ENCODE results near the gene MATN4. TPM values are rescaled to one million over a fixed set of nuclear protein-coding genes. Genes with fewer than 3 reads are reported as not detected.

MATN4 gene
- total RNA-seq, 1 donor from 2014 or later, result 2.0 TPM

DNA sequence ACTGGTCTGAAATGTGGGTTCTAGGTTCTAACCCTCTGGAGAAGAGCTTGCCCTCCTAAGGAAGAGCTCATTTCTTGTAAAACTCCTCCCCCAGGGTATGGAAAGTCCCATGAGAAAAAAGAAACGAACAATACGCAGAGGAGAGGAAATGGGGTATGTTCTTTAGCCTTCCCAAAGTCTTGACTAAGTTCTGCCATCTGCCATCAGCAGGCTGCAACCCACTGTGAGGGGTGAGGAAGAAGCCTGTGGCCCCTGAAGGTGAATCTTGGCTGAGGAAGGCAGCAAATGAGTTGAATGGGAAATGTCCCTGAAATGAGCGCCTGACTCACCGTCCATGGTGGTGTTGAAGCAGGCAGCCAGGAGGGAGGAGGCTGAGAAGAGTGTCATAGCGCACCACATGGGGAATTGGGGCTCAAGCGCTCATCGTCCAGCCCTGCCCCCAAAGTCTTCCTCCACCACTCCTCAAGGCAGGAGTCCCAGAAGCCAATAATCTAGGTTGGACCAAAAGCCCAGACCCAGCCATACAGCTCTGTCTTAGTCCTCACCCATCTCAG lies 10.4 kb upstream of the MATN4 start:
- intact Hi-C loops (cut with micrococcal nuclease), result loop anchor here (1.0 to 2.0 kb wide), 2 partner anchors 36 to 453 kb away; no protein-coding TSS in a partner anchor
- DNase-seq (ENCODE audit: low spot score), result no peak

DNA sequence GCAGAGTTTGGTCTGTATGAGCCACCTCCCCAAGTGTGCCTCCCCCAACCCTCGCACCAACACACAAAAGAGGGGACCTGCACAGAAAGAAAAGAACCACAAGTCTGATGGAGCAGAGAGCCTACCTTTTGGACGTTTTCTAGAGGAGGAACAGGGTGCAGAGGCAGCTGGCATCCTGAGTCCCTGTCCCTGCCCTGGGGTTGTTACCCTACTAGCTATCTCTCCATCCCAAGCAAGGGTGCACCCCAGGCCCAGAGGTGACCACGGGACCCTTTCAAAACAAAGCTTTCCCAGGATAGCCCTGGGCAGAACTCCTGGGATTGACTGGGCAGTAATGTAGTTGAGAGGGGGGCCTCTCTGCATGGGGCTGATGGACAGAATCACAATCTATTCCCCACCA lies 9.7 kb upstream of the MATN4 start:
- no peaks in the 10 kb centered on the region for H3K9me3 Mint-ChIP-seq
- intact Hi-C loops (cut with micrococcal nuclease), result loop anchor here (1.0 to 2.0 kb wide), 2 partner anchors 37 to 453 kb away; no protein-coding TSS in a partner anchor
- H3K27me3 Mint-ChIP-seq (ENCODE audit: insufficient read depth), result peaks cover 3% of the 10 kb centered on the region
- no peak for DNase-seq (ENCODE audit: low spot score)
- H3K4me3 Mint-ChIP-seq, result peak overlapping the region; percentile 57
- peak overlapping the region; percentile 93 for H3K27ac Mint-ChIP-seq
- peaks cover 54% of the 10 kb centered on the region for H3K4me1 Mint-ChIP-seq (ENCODE audit: low read depth)
- H3K36me3 Mint-ChIP-seq (ENCODE audit: low read depth), result peaks cover 3% of the 10 kb centered on the region

More for the DNA sequence above, 10.4 kb upstream of the MATN4 start:
- Mint-ChIP-seq H3K4me1 (ENCODE audit: low read depth) (peaks cover 61% of the 10 kb centered on the region), H3K4me3 (peak overlapping the region; percentile 57), H3K36me3 (ENCODE audit: low read depth) (peaks cover 3% of the 10 kb centered on the region), H3K9me3 (no peaks in the 10 kb centered on the region), H3K27ac (peak overlapping the region; percentile 93), H3K27me3 (ENCODE audit: insufficient read depth) (peaks cover 3% of the 10 kb centered on the region)

DNA sequence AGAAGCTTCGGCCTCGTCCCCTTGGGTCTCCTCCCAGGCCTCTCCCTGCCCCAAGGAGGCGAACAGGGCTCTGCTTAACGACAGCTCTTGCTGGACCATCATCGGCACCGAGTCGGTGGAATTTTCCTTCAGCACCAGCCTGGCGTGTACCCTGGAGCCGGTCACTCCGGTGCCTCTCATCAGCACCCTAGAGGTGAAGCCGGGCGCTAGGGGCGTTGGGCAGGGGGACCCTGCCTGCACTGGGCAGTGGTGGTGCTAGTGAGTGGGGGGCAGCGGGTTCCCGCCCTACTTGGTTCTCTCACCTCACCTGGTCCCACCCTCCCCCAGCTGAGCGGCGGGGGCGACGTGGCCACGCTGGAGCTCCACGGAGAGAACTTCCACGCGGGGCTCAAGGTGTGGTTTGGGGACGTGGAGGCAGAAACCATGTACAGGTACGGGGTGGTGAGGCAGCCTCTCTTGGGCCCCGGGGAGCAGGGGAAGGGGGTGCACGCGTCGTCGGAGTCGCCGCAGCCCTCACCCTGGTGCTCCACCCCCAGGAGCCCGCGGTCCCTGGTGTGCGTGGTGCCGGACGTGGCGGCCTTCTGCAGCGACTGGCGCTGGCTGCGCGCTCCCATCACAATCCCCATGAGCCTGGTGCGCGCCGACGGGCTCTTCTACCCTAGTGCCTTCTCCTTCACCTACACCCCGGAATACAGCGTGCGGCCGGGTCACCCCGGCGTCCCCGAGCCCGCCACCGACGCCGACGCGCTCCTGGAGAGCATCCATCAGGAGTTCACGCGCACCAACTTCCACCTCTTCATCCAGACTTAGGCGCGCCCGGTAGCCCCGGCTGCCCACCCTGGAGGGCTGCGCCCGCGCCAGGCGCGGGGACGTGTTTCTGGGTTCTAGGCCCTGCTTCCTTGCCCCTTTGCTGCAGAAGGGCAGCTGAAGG lies 8.3 kb upstream of the MATN4 start:
- H3K27me3 Mint-ChIP-seq (ENCODE audit: insufficient read depth), result peaks cover 3% of the 10 kb centered on the region
- H3K9me3 Mint-ChIP-seq, result no peaks in the 10 kb centered on the region
- peaks cover 3% of the 10 kb centered on the region for H3K36me3 Mint-ChIP-seq (ENCODE audit: low read depth)
- DNase-seq (ENCODE audit: low spot score), result no peak
- intact Hi-C loops (cut with micrococcal nuclease), result no loop called here
- H3K4me3 Mint-ChIP-seq, result peak overlapping the region; percentile 57
- peaks cover 54% of the 10 kb centered on the region for H3K4me1 Mint-ChIP-seq (ENCODE audit: low read depth)
- no peak overlapping the region for H3K27ac Mint-ChIP-seq

DNA sequence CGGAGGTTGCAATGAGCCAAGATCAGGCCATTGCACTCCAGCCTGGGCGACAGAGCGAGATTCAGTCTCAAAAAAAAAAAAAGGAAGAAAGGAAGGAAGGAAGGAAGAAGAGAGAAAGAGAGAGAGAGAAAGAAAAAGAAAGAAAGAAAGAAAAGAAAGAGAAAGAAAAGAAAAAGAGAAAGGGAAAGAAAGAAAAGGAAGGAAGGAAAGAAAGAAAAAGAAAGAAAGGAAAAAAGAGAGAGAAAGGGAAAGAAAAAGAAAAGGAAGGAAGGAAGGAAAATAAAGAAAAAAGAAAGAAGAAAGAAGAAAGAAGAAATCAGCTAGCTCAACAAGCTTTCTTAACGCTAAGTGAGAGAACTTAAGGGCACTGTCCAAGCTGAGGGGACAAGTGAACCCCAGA lies 7.6 kb upstream of the MATN4 start:
- H3K27me3 Mint-ChIP-seq (ENCODE audit: insufficient read depth), result peaks cover 3% of the 10 kb centered on the region
- H3K4me3 Mint-ChIP-seq, result peak overlapping the region; percentile 37
- H3K4me1 Mint-ChIP-seq (ENCODE audit: low read depth), result peaks cover 52% of the 10 kb centered on the region
- DNase-seq (ENCODE audit: low spot score), result no peak
- no peaks in the 10 kb centered on the region for H3K9me3 Mint-ChIP-seq
- no peak overlapping the region for H3K27ac Mint-ChIP-seq
- intact Hi-C loops (cut with micrococcal nuclease), result no loop called here
- H3K36me3 Mint-ChIP-seq (ENCODE audit: low read depth), result peaks cover 9% of the 10 kb centered on the region

DNA sequence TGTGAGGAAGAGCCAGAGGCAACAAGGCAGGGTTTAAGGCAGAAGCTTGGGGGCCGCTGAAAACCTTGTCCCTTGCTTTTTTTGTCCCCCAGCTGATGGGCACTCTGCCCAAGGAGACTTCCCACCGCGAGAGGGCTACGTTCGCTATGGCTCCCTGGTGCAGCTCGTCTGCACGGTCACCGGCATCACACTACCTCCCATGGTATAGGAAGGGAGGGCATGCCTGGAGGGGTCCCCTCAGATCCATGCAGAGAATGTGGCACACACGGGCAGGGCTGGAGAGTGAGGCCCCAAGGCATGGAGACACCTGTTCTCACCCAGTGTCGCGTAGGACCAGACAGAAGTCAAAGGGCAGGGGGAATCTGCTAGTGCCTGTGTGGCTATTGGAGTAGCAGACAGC lies 5.8 kb upstream of the MATN4 start:
- intact Hi-C loops (cut with micrococcal nuclease), result no loop called here
- DNase-seq (ENCODE audit: low spot score), result no peak
- Mint-ChIP-seq H3K36me3 (ENCODE audit: low read depth) (peaks cover 11% of the 10 kb centered on the region), H3K27me3 (ENCODE audit: insufficient read depth) (peaks cover 3% of the 10 kb centered on the region), H3K9me3 (no peaks in the 10 kb centered on the region), H3K4me1 (ENCODE audit: low read depth) (peaks cover 42% of the 10 kb centered on the region), H3K4me3 (no peak overlapping the region), H3K27ac (no peak overlapping the region)

DNA sequence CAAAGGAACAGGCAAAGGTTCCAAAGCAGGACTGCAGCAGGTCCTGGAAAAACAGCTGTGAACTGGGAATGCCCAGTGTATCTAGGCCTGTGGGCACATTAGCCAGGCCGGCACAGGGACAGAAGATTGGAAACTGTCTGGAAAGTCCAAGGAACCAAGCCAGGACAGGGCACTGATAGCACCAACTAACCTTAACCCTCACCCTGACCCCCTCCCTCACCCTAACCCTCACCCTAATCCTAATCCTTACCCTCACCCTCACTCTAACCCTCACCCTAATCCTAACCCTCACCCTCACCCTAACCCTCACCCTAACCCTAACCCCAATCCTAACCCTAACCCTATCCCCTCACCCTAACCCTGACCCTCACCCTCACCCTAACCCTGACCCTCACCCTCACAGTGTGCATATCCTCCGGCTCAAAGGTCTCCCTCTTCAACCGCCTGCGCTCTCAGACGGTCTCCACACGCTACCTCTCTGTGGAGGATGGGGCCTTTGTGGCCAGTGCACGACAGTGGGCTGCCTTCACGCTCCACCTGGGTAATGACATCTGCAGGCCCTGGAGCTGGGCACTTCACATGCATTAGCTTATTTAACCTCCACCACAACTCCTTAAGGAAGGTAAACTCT lies 5.1 kb upstream of the MATN4 start:
- intact Hi-C loops (cut with micrococcal nuclease), result no loop called here
- Mint-ChIP-seq H3K27ac (no peak overlapping the region), H3K27me3 (ENCODE audit: insufficient read depth) (peaks cover 3% of the 10 kb centered on the region), H3K9me3 (no peaks in the 10 kb centered on the region), H3K4me3 (no peak overlapping the region), H3K4me1 (ENCODE audit: low read depth) (peaks cover 34% of the 10 kb centered on the region), H3K36me3 (ENCODE audit: low read depth) (peaks cover 11% of the 10 kb centered on the region)
- no peak for DNase-seq (ENCODE audit: low spot score)

DNA sequence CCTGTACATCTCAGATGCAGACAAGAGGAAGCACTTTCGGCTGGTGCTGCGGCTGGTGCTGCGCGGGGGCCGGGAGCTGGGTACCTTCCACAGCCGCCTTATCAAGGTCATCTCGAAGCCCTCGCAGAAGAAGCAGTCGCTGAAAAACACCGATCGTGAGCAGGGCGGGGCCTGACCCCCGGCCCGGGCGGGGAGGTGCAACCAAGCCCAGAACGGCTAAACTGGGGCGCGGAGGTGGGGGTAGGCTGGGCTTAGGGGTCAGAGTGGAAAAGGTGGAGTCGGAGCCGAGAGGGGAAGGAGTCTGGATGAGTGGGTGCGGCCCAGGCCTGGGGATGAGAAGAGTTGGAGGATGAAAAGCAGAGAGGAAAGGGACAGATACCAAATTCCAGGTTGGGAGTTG lies 4.1 kb upstream of the MATN4 start:
- no peak for DNase-seq (ENCODE audit: low spot score)
- Mint-ChIP-seq H3K4me3 (no peak overlapping the region), H3K27me3 (ENCODE audit: insufficient read depth) (peaks cover 3% of the 10 kb centered on the region), H3K27ac (no peak overlapping the region), H3K9me3 (no peaks in the 10 kb centered on the region), H3K36me3 (ENCODE audit: low read depth) (peaks cover 11% of the 10 kb centered on the region), H3K4me1 (ENCODE audit: low read depth) (peaks cover 30% of the 10 kb centered on the region)
- intact Hi-C loops (cut with micrococcal nuclease), result no loop called here

DNA sequence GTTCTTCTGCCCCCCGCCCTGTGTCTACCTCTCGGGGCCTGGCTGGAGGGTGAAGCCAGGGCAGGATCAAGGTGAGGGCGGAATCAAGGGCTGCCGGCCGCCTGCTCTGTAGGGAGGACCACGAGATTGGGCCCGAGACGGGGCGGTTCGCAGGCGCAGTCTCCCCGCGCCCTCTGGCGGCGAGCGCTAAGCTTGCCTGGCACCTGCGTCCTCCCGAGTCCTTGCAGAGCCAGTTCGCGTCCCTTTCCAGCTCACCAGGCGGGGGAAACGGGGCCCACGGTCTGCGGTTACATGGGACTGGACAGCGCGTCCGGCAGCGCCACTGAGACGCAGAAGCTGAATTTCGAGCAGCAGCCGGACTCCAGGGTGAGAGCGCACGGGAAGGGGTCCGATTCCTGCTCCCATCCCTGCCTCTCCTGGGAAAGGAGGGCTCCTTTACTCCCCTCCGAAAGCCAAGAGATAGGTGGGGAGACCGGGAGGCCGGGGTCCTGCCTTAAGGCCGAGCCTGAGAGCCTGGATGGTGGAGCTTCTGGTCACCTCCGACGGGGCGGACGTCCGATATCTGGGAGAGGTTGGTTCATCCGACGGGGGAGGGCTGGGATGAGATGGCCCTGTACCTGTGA lies 3.6 kb upstream of the MATN4 start:
- peaks cover 27% of the 10 kb centered on the region for H3K4me1 Mint-ChIP-seq (ENCODE audit: low read depth)
- H3K36me3 Mint-ChIP-seq (ENCODE audit: low read depth), result peaks cover 8% of the 10 kb centered on the region
- H3K9me3 Mint-ChIP-seq, result no peaks in the 10 kb centered on the region
- peak; percentile 63 for DNase-seq (ENCODE audit: low spot score)
- peaks cover 5% of the 10 kb centered on the region for H3K27me3 Mint-ChIP-seq (ENCODE audit: insufficient read depth)
- H3K27ac Mint-ChIP-seq, result no peak overlapping the region
- intact Hi-C loops (cut with micrococcal nuclease), result loop anchor here (1.0 to 2.0 kb wide), 2 partner anchors 8 to 17 kb away; no protein-coding TSS in a partner anchor
- H3K4me3 Mint-ChIP-seq, result no peak overlapping the region

DNA sequence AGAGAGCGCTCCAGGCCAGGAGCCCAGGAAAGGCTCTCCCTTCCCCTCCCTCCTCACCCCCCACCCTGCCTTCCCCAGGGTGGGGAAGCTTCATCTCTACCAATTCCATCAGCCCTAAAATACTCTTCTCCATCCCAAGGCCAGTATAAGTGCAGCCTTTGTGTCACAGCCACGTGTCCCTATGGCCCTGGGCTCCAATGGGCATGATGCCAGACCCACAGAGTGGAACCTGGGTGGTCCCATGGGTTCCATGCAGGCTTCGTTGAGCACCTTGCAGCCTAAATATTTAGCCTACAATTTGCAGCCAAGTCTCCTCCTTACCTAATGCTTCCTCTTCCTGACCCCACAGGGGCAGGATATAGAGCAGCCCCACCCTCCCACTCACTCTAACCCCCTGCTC lies 976 bp upstream of the MATN4 start:
- Mint-ChIP-seq H3K36me3 (ENCODE audit: low read depth) (peaks cover 13% of the 10 kb centered on the region), H3K4me1 (ENCODE audit: low read depth) (peaks cover 17% of the 10 kb centered on the region), H3K27me3 (ENCODE audit: insufficient read depth) (peaks cover 3% of the 10 kb centered on the region), H3K4me3 (no peak overlapping the region), H3K27ac (no peak overlapping the region), H3K9me3 (no peaks in the 10 kb centered on the region)
- no peak for DNase-seq (ENCODE audit: low spot score)
- intact Hi-C loops (cut with micrococcal nuclease), result loop anchor here (10.0 kb wide), 1 partner anchor 446 kb away; no protein-coding TSS in a partner anchor

DNA sequence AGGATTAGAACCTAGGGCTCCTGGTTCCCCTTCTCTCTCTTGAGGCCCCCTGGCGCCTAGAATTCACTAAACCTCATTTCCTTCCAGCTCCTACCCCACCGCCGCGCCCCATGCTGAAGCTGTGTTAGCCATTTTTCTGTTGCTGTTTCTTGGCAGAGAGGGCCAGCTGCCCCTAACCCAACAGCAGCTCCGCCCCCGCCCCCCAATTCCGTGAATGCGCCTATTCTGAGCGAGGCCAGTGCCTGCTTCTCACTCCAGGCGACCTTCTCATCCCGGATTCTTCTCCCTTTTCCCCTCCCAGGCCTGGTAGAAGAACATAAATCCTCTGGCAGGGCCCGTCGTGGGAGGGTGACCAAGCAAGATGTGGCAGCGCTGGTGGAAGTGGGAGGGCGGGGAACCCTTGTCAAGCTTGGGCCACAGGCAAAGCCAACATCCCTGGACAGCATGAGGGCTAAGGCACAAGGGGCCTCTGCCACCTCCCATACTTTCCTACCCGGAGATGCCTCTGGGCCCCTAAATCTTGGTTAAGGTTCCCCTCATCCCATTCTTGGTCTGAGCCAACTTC lies 941 bp downstream of the MATN4 start:
- H3K4me3 Mint-ChIP-seq, result no peak overlapping the region
- H3K27ac Mint-ChIP-seq, result no peak overlapping the region
- peaks cover 17% of the 10 kb centered on the region for H3K36me3 Mint-ChIP-seq (ENCODE audit: low read depth)
- peaks cover 35% of the 10 kb centered on the region for H3K4me1 Mint-ChIP-seq (ENCODE audit: low read depth)
- no peaks in the 10 kb centered on the region for H3K9me3 Mint-ChIP-seq
- peaks cover 3% of the 10 kb centered on the region for H3K27me3 Mint-ChIP-seq (ENCODE audit: insufficient read depth)
- DNase-seq (ENCODE audit: low spot score), result no peak
- intact Hi-C loops (cut with micrococcal nuclease), result loop anchor here (10.0 kb wide), 1 partner anchor 448 kb away; no protein-coding TSS in a partner anchor

DNA sequence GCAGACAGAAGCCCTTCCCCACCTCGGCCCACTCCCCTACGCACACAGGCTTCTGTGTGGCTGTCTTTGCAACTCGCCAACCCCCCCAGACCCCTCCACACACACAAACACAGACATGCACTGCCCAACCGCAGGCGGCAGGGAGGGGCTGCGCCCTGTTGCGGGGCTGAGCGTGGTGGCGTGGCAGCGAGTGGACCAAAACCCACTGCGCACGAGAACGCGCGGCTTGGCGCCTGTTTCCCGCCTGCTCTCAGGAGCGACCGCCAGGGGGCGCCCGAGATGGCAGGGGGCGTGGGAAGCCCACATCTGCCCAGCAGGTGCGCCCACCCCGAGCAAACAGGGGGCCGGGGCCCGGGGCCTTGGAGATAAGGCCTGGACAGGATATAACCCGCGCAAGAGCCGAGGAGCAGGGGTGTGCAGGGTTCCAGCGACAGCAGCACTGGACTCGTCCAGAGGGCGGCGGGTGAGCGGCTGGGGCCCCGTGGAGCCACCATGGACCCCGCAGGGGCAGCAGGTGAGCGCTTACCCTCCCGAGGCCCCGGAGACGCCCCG lies 1.6 kb downstream of the MATN4 start, which contains the start of gene RBPJL:
Gene RBPJL, plus strand, starts transcription at position 410 of the 552 bp plus-strand sequence. Its CDS starts 83 bp downstream, at position 493.
- peak; percentile 28 for DNase-seq (ENCODE audit: low spot score)
- Mint-ChIP-seq H3K27me3 (ENCODE audit: insufficient read depth) (peaks cover 3% of the 10 kb centered on the region), H3K4me3 (no peak within 1 kb of the TSS), H3K27ac (no peak within 1 kb of the TSS), H3K4me1 (ENCODE audit: low read depth) (peaks cover 37% of the 10 kb centered on the region), H3K9me3 (no peaks in the 10 kb centered on the region), H3K36me3 (ENCODE audit: low read depth) (peaks cover 17% of the 10 kb centered on the region)
- intact Hi-C loops (cut with micrococcal nuclease), result loop anchor here (10.0 kb wide), 1 partner anchor 448 kb away; no protein-coding TSS in a partner anchor

DNA sequence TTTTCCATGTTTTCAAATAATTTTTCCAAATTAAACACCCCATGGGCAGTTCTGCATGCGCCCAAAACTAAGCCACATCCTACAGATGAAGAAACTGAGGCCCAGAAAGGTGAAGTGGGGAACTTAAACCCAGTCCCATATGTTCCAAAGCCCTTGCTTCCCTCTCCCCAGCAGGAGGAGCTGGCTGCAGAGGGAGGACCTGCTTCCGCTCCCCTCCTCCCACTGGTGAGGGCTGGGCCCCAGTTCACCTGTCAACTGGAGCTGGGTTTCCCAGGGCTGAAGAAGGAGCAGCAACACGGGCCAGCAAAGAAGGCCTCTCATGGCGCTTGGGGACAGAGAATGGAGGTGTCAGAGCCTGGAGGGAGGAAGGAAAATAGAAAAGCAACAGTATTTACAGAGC lies 2.8 kb downstream of the MATN4 start:
- no peak for DNase-seq (ENCODE audit: low spot score)
- Mint-ChIP-seq H3K27me3 (ENCODE audit: insufficient read depth) (peaks cover 3% of the 10 kb centered on the region), H3K4me1 (ENCODE audit: low read depth) (peaks cover 43% of the 10 kb centered on the region), H3K36me3 (ENCODE audit: low read depth) (peaks cover 9% of the 10 kb centered on the region), H3K4me3 (no peak overlapping the region), H3K9me3 (no peaks in the 10 kb centered on the region), H3K27ac (no peak overlapping the region)
- intact Hi-C loops (cut with micrococcal nuclease), result loop anchor here (10.0 kb wide), 1 partner anchor 450 kb away; no protein-coding TSS in a partner anchor
